Stimulated activated memory B cell treated with anti-CD40 and anti-IgM and Interleukin-4, amounts not matched to agents 10 μg/mL and 1 μg/mL and 100 μg/mL, for 72 hours (primary cell): ENCODE data around the gene NOP10.

Experiments
- ATAC-seq: fragments of 150-1000 bp; cut with Tn5 transposase; 2 replicates; pipeline ENCODE4 v1.10.0; 2021
- H3K27ac Mint-ChIP-seq: one replicate; pipeline ENCODE4 v1.8.0; 2022; ENCODE audit warnings: mild to moderate bottlenecking, mixed read lengths
- H3K27me3 Mint-ChIP-seq: one replicate; pipeline ENCODE4 v1.8.0; 2022; ENCODE audit warnings: mixed read lengths
- H3K36me3 Mint-ChIP-seq: one replicate; pipeline ENCODE4 v1.8.0; 2022; ENCODE audit warnings: mixed read lengths
- H3K4me1 Mint-ChIP-seq: one replicate; pipeline ENCODE4 v1.8.0; 2022; ENCODE audit warnings: mixed read lengths
- H3K4me3 Mint-ChIP-seq: one replicate; pipeline ENCODE4 v1.8.0; 2022; ENCODE audit warnings: mild to moderate bottlenecking, moderate library complexity, mixed read lengths
- H3K9me3 Mint-ChIP-seq: one replicate; pipeline ENCODE4 v1.8.0; 2022; ENCODE audit warnings: mixed read lengths

Gene NOP10

GRCh38 chr15:34329006-34329405 is 13.9 kb downstream of the NOP10 start:
- Mint-ChIP-seq H3K4me1 (peaks cover 72% of the 10 kb centered on the region), H3K27me3 (no peaks in the 10 kb centered on the region), H3K4me3 (no peak overlapping the region), H3K9me3 (no peaks in the 10 kb centered on the region), H3K27ac (peak overlapping the region; percentile 96), H3K36me3 (peaks cover 6% of the 10 kb centered on the region)
- no peak for ATAC-seq

- Mint-ChIP-seq H3K36me3 (peaks cover 6% of the 10 kb centered on the region), H3K4me3 (peak overlapping the region; percentile 34), H3K9me3 (no peaks in the 10 kb centered on the region), H3K27ac (peak overlapping the region; percentile 96), H3K27me3 (no peaks in the 10 kb centered on the region), H3K4me1 (peaks cover 67% of the 10 kb centered on the region)
- ATAC-seq, result no peak
Observed at GRCh38 chr15:34327906-34328305, 15.0 kb downstream of the NOP10 start.

GRCh38 chr15:34325368-34325767 is 17.6 kb downstream of the NOP10 start:
- H3K9me3 Mint-ChIP-seq, result no peaks in the 10 kb centered on the region
- H3K4me3 Mint-ChIP-seq, result no peak overlapping the region
- peaks cover under 1% of the 10 kb centered on the region for H3K36me3 Mint-ChIP-seq
- H3K27me3 Mint-ChIP-seq, result no peaks in the 10 kb centered on the region
- peaks cover 69% of the 10 kb centered on the region for H3K4me1 Mint-ChIP-seq
- peak overlapping the region; percentile 53 for H3K27ac Mint-ChIP-seq
- ATAC-seq, result no peak

GRCh38 chr15:34324933-34325332 is 18.0 kb downstream of the NOP10 start:
- no peak for ATAC-seq
- peaks cover 69% of the 10 kb centered on the region for H3K4me1 Mint-ChIP-seq

GRCh38 chr15:34323217-34323616 is 19.7 kb downstream of the NOP10 start:
- ATAC-seq, result no peak
- no peak overlapping the region for H3K4me3 Mint-ChIP-seq
- H3K4me1 Mint-ChIP-seq, result peaks cover 67% of the 10 kb centered on the region
- H3K27ac Mint-ChIP-seq, result no peak overlapping the region
- H3K9me3 Mint-ChIP-seq, result no peaks in the 10 kb centered on the region
- peaks cover 5% of the 10 kb centered on the region for H3K36me3 Mint-ChIP-seq
- H3K27me3 Mint-ChIP-seq, result no peaks in the 10 kb centered on the region

More at GRCh38 chr15:34324933-34325332, 18.0 kb downstream of the NOP10 start:
- Mint-ChIP-seq H3K27ac (peak overlapping the region; percentile 53), H3K36me3 (peaks cover 5% of the 10 kb centered on the region), H3K4me3 (no peak overlapping the region), H3K27me3 (no peaks in the 10 kb centered on the region), H3K9me3 (no peaks in the 10 kb centered on the region)

GRCh38 chr15:34318277-34319079 is 24.5 kb downstream of the NOP10 start:
- no peaks in the 10 kb centered on the region for H3K27me3 Mint-ChIP-seq
- H3K9me3 Mint-ChIP-seq, result no peaks in the 10 kb centered on the region
- H3K4me1 Mint-ChIP-seq, result peaks cover 64% of the 10 kb centered on the region
- H3K27ac Mint-ChIP-seq, result peak overlapping the region; percentile 94
- ATAC-seq, result peak; percentile 70
- H3K36me3 Mint-ChIP-seq, result peaks cover 23% of the 10 kb centered on the region
- peak overlapping the region; percentile 96 for H3K4me3 Mint-ChIP-seq

- Mint-ChIP-seq H3K9me3 (no peaks in the 10 kb centered on the region), H3K27me3 (no peaks in the 10 kb centered on the region), H3K4me3 (no peak overlapping the region), H3K36me3 (peaks cover 35% of the 10 kb centered on the region), H3K27ac (no peak overlapping the region), H3K4me1 (peaks cover 48% of the 10 kb centered on the region)
- no peak for ATAC-seq
Observed at GRCh38 chr15:34314491-34315490, 28.1 kb downstream of the NOP10 start.

- Mint-ChIP-seq H3K36me3 (peaks cover 43% of the 10 kb centered on the region), H3K27me3 (no peaks in the 10 kb centered on the region), H3K4me3 (no peak overlapping the region), H3K27ac (no peak overlapping the region), H3K9me3 (no peaks in the 10 kb centered on the region), H3K4me1 (peaks cover 41% of the 10 kb centered on the region)
- no peak for ATAC-seq
Observed at GRCh38 chr15:34311563-34311962, 31.4 kb downstream of the NOP10 start.

GRCh38 chr15:34304613-34305012 is 38.3 kb downstream of the NOP10 start:
- ATAC-seq, result no peak
- no peak overlapping the region for H3K4me3 Mint-ChIP-seq
- peaks cover 70% of the 10 kb centered on the region for H3K4me1 Mint-ChIP-seq
- no peaks in the 10 kb centered on the region for H3K9me3 Mint-ChIP-seq
- no peaks in the 10 kb centered on the region for H3K27me3 Mint-ChIP-seq
- H3K36me3 Mint-ChIP-seq, result peaks cover 47% of the 10 kb centered on the region
- no peak overlapping the region for H3K27ac Mint-ChIP-seq

- H3K4me1 Mint-ChIP-seq, result peaks cover 74% of the 10 kb centered on the region
- H3K27me3 Mint-ChIP-seq, result no peaks in the 10 kb centered on the region
- H3K9me3 Mint-ChIP-seq, result no peaks in the 10 kb centered on the region
- no peak overlapping the region for H3K27ac Mint-ChIP-seq
- H3K36me3 Mint-ChIP-seq, result peaks cover 49% of the 10 kb centered on the region
- no peak for ATAC-seq
- H3K4me3 Mint-ChIP-seq, result no peak overlapping the region
Observed at GRCh38 chr15:34301058-34301457, 41.9 kb downstream of the NOP10 start.

GRCh38 chr15:34297059-34297458 is 45.9 kb downstream of the NOP10 start:
- Mint-ChIP-seq H3K36me3 (peaks cover 30% of the 10 kb centered on the region), H3K27ac (peak overlapping the region; percentile 21), H3K9me3 (no peaks in the 10 kb centered on the region), H3K4me1 (peaks cover 51% of the 10 kb centered on the region), H3K27me3 (no peaks in the 10 kb centered on the region), H3K4me3 (no peak overlapping the region)
- ATAC-seq, result no peak

GRCh38 chr15:34292621-34293020 is 50.3 kb downstream of the NOP10 start:
- Mint-ChIP-seq H3K36me3 (peaks cover 50% of the 10 kb centered on the region), H3K4me3 (no peak overlapping the region), H3K27me3 (no peaks in the 10 kb centered on the region), H3K9me3 (no peaks in the 10 kb centered on the region), H3K27ac (no peak overlapping the region), H3K4me1 (peaks cover 28% of the 10 kb centered on the region)
- ATAC-seq, result no peak
